Measurements from ENCODE around the gene ZFP42.

DNA sequence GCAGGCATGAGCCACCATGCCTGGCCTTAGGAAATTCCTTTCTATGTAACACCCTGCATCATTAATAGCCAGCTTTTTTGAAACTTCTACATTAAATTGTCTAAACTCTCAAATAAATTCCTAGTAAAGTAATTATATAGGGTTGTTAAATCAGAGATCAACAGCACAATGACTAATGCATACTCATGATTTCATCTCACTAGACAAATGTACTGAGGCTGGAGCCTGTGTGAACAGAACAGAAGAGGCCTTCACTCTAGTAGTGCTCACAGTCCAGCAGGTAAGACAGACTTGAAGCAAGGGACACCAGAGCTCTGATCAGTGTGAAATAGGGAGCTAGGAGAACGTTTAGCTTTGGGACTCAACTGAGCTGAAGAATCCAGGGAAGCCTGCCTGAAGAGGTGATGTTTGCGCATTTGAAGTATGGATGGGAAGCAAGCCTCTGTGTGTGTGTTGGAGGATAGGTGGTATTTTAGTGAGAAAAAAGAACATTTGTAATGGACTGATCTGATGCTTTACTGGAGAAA, 3.9 kb downstream of the ZFP42 start:
- TF ChIP-seq, protein P1, sequence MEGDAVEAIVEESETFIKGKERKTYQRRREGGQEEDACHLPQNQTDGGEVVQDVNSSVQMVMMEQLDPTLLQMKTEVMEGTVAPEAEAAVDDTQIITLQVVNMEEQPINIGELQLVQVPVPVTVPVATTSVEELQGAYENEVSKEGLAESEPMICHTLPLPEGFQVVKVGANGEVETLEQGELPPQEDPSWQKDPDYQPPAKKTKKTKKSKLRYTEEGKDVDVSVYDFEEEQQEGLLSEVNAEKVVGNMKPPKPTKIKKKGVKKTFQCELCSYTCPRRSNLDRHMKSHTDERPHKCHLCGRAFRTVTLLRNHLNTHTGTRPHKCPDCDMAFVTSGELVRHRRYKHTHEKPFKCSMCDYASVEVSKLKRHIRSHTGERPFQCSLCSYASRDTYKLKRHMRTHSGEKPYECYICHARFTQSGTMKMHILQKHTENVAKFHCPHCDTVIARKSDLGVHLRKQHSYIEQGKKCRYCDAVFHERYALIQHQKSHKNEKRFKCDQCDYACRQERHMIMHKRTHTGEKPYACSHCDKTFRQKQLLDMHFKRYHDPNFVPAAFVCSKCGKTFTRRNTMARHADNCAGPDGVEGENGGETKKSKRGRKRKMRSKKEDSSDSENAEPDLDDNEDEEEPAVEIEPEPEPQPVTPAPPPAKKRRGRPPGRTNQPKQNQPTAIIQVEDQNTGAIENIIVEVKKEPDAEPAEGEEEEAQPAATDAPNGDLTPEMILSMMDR (IDR thresholded peaks at IDR 0.05; ENCODE audit: low read length), result no peak
- TF ChIP-seq EZH2 (optimal IDR thresholded peaks at IDR 0.05; ENCODE audit: low read depth, low read length), result no peak
- TF ChIP-seq EZH2phosphoT487 (IDR thresholded peaks at IDR 0.05; ENCODE audit: low read length), result no peak
